Esophagus (tissue), 2 donors: Measurements from ENCODE around the gene XBP1. TPM values are rescaled to one million over a fixed set of nuclear protein-coding genes. Genes with fewer than 3 reads are reported as not detected.
"Not testable (repeated sequence)": the region's sequence is repeated elsewhere in the genome, so short reads cannot be mapped to it uniquely, and the experiment has no call there.

Experiments used
- H3K27ac ChIP-seq, 2 donors: one replicate each; pipeline ENCODE4 v1.5.1; 2013; ENCODE audit warnings: low read depth in 2 of 2, mild to moderate bottlenecking in 2 of 2, inconsistent platforms in 1 of 2, low read length in 1 of 2, moderate library complexity in 1 of 2
- H3K27me3 ChIP-seq, 2 donors: one replicate each; pipeline ENCODE4 v1.6.1; 2013; ENCODE audit warnings: low read length in 2 of 2, control low read depth in 1 of 2, mild to moderate bottlenecking in 1 of 2; ENCODE audit not compliant: insufficient read depth in 2 of 2, control insufficient read depth in 1 of 2
- H3K36me3 ChIP-seq, 2 donors: one replicate each; pipeline ENCODE4 v1.6.1; 2013; ENCODE audit warnings: low read length in 1 of 2; ENCODE audit not compliant: control insufficient read depth in 2 of 2, insufficient read depth in 2 of 2
- H3K4me1 ChIP-seq, 2 donors: one replicate each; pipeline ENCODE4 v1.6.1; 2013; ENCODE audit warnings: low read length in 1 of 2; ENCODE audit not compliant: control insufficient read depth in 2 of 2, insufficient read depth in 2 of 2
- H3K4me3 ChIP-seq, 2 donors: one replicate each; pipeline ENCODE4 v1.5.1; 2013; ENCODE audit warnings: low read length in 2 of 2, mild to moderate bottlenecking in 2 of 2, low read depth in 1 of 2, moderate library complexity in 1 of 2
- H3K9me3 ChIP-seq, 2 donors: one replicate each; pipeline ENCODE4 v1.6.1; 2013; ENCODE audit warnings: mild to moderate bottlenecking in 2 of 2, low read depth in 1 of 2, low read length in 1 of 2, moderate library complexity in 1 of 2; ENCODE audit not compliant: control insufficient read depth in 2 of 2, insufficient read depth in 1 of 2
- WGBS, 2 donors: extraction: QIAGEN DNeasy Blood & Tissue Kit; methylation state at CpG; one replicate each; pipeline ENCODE4 v1.1.7; 2013; 5-methylcytosine and 5-hydroxymethylcytosine counted together
- polyA plus RNA-seq, 2 donors: library from polyadenylated mRNA; stranded (reverse); fragments of 200-250 nt; gene quantifications; one replicate each; pipeline ENCODE4 v1.2.3, GENCODE V29; 2013
- donor health status: healthy with polysubstance abuse.
- donor health status: Bipolar disorder and iron deficiency.

XBP1 gene
- 10 to 100 TPM; 30.5 to 84.1 TPM for polyA plus RNA-seq

DNA sequence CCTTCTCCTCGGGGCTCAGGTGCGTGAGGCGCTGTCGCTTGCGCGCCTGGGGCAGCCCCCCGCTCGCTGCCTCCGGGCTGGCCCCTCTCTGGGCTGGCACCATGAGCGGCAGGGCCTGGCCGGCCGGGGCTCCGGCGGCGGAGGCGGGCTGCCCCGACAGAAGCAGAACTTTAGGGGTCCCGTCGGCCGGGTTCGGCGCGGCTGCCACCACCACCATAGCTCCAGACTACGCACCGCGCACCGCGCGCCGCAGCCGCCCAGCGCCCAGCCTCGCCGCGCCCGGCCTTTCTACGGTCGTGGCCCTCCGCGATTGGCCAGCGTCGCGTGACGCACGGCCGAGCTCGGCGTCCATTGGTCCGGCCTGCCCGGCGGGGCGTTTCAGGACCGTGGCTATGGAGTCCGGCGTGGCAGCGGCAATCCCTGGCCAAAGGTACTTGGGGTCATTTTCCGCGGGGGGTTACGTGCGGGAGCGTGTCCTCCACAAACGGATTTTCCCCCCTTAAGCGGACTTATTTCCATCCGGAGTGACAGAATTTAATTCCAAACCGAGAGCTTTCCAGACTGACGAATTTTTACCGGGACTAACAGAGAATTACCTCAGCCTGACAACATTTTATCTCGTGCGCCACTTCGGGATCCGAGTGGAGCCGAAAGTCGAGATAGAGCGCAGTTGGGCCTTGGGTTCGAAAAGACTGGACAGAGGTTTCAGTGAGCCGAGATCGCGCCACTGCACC, at the start of gene XBP1:
Gene XBP1, minus strand, starts transcription at position 262 of the 734 bp plus-strand sequence.
- peaks cover 7 to 12% of the 10 kb centered on the region in 2 donors for H3K36me3 ChIP-seq
- 0% methylated on average over 77 to 78 of the region's 78 CpGs for WGBS, 2 donors
- H3K9me3 ChIP-seq = no peaks in the 10 kb centered on the region
- H3K4me1 ChIP-seq = peaks cover 0 to 3% of the 10 kb centered on the region in 2 donors
- peak within 1 kb of the TSS; percentile 65 to 95 for H3K4me3 ChIP-seq
- H3K27ac ChIP-seq = peak within 1 kb of the TSS; percentile 95 to 99
- no peaks in the 10 kb centered on the region for H3K27me3 ChIP-seq

DNA sequence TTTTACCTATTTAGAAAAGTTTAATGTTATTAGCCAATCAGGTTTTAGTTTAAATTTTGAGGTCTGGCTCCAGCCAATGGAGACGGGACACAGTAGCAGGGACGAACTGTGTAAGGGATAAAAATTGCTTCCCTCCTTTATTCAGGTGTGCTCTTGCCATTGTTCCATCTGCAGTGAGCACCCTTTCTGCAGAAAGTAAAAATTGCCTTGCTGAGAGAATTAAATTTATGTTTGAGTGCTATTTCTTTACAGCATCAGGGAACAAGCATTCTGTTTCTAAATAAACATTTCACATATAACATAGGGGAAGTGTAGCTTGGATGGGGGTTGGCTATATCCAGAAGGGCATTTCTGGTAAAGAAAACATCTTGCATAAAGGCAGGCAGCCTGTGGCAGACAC, 46.6 kb upstream of the XBP1 start:
- WGBS, 2 donors = 93 to 96% methylated on average over 2 of the region's 2 CpGs

DNA sequence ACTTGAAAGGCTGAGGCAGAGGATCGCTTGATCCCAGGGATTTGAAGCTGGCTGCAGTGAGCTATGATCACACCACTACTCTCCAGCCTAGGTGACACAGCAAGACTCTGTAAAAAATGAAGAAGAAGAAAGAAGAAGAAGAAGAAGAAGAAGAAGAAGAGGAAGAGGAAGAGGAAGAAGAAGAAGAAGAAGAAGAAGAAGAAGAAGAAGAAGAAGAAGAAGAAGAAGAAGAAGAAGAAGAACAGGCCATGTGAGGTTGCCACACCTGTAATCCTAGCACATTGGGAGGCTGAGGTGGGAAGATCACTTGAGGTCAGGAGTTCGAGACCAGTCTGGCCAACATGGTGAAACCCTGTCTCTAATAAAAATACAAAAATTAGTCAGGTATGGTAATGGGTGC, 43.9 kb upstream of the XBP1 start:
- not testable (repeated sequence) for H3K27ac ChIP-seq, H3K36me3 ChIP-seq, H3K4me1 ChIP-seq, H3K27me3 ChIP-seq, H3K4me3 ChIP-seq, H3K9me3 ChIP-seq
- WGBS, 2 donors = 80 to 89% methylated on average over 2 of the region's 2 CpGs

More for the DNA sequence above, 46.6 kb upstream of the XBP1 start:
- Histone ChIP-seq H3K4me1 (no peaks in the 10 kb centered on the region), H3K27ac (no peak overlapping the region), H3K36me3 (no peaks in the 10 kb centered on the region), H3K9me3 (peaks cover 2 to 8% of the 10 kb centered on the region in 2 donors), H3K27me3 (no peaks in the 10 kb centered on the region), H3K4me3 (no peak overlapping the region)

DNA sequence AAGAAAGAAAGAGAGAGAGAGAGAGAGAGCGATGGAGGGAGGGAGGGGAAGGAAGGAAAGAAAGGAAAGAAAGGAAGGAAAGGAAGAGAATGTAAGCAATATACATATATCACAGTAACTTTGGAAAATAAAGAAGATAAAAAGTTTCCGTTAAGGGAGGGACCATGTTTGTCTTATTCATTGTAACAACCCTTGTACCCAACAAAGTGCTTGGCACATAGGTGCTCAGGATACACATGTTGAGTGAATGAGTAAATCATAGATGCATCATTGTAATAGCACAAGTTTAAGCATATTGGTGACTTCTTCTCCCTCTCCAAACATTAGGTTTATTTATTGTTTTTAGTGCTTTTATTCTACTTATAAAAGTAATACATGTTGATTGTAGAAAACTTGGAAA, 43.3 kb upstream of the XBP1 start:
- H3K27me3 ChIP-seq = no peaks in the 10 kb centered on the region
- no peaks in the 10 kb centered on the region for H3K4me1 ChIP-seq
- 86 to 93% methylated on average over 2 of the region's 2 CpGs for WGBS, 2 donors
- H3K4me3 ChIP-seq = no peak overlapping the region
- H3K27ac ChIP-seq = no peak overlapping the region
- H3K9me3 ChIP-seq = peaks cover 2 to 8% of the 10 kb centered on the region in 2 donors
- no peaks in the 10 kb centered on the region for H3K36me3 ChIP-seq

- Histone ChIP-seq H3K4me1 (no peaks in the 10 kb centered on the region), H3K4me3 (no peak overlapping the region), H3K36me3 (no peaks in the 10 kb centered on the region), H3K27me3 (no peaks in the 10 kb centered on the region), H3K27ac (no peak overlapping the region), H3K9me3 (no peaks in the 10 kb centered on the region)
- 87 to 89% methylated on average over 5 of the region's 5 CpGs for WGBS, 2 donors
These were observed 40.7 kb upstream of the XBP1 start for GRCh38 chr22:28841111-28841510.

DNA sequence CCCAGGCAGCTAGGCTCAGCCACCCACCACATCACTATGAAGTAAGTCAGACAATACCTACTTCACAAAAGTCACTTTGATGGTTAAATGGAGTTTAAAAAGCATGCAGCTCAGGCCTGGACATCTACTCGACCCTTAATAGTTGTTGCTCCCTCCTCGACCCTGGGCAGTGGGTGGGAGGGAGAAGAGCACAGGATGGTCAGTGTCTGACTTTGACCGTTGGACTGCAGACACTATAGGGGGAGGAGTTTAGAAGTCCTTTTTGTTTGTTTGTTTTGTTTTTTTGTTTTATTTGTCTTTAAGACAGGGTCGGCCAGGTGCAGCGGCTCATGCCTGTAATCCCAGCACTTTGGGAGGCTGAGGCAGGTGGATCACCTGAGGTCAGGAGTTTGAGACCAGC, 38.6 kb upstream of the XBP1 start:
- WGBS, 2 donors = 81 to 82% methylated on average over 5 of the region's 5 CpGs
- H3K4me3 ChIP-seq = no peak overlapping the region
- H3K27ac ChIP-seq = no peak overlapping the region
- no peaks in the 10 kb centered on the region for H3K27me3 ChIP-seq
- no peaks in the 10 kb centered on the region for H3K36me3 ChIP-seq
- no peaks in the 10 kb centered on the region for H3K9me3 ChIP-seq
- H3K4me1 ChIP-seq = no peaks in the 10 kb centered on the region

- H3K4me3 ChIP-seq = no peak overlapping the region
- WGBS, 2 donors = 90 to 93% methylated on average over 6 of the region's 6 CpGs
- no peak overlapping the region for H3K27ac ChIP-seq
These were observed 37.3 kb upstream of the XBP1 start for GRCh38 chr22:28837640-28838039.

DNA sequence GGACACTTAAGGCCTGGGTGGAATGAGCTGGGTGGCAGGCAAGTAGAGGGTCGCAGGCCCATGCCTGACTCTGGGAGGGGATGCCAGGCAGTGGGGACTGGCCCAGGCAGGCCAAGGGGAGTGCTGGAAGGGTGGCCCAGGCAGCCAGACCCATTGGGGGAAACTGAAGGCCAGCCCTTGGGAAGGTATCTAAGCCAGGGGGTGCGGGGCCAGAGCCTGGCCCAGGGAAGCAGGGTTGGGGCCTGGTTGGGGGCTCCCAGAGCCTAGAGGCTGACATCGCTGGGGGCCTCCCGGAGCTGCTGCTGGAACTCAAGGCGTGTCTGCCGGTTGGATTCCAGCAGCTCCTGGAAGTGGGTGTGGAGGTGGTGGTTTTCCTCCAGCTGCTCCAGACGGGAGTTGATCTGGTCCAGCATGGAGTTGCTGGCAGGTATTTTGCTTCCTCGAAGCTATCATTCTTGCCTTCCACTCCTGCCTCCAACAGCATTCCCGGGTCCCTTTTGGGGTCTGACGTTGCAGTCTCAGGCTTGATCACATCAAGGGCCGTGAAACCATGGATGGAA, 35.3 kb upstream of the XBP1 start:
- no peaks in the 10 kb centered on the region for H3K36me3 ChIP-seq
- H3K27me3 ChIP-seq = no peaks in the 10 kb centered on the region
- no peaks in the 10 kb centered on the region for H3K9me3 ChIP-seq
- H3K4me1 ChIP-seq = no peaks in the 10 kb centered on the region
- no peak overlapping the region for H3K4me3 ChIP-seq
- H3K27ac ChIP-seq = no peak overlapping the region
- 81 to 92% methylated on average over 11 of the region's 11 CpGs for WGBS, 2 donors

More at GRCh38 chr22:28837640-28838039, 37.3 kb upstream of the XBP1 start:
- Histone ChIP-seq H3K4me1 (no peaks in the 10 kb centered on the region), H3K9me3 (no peaks in the 10 kb centered on the region), H3K36me3 (no peaks in the 10 kb centered on the region), H3K27me3 (no peaks in the 10 kb centered on the region)

DNA sequence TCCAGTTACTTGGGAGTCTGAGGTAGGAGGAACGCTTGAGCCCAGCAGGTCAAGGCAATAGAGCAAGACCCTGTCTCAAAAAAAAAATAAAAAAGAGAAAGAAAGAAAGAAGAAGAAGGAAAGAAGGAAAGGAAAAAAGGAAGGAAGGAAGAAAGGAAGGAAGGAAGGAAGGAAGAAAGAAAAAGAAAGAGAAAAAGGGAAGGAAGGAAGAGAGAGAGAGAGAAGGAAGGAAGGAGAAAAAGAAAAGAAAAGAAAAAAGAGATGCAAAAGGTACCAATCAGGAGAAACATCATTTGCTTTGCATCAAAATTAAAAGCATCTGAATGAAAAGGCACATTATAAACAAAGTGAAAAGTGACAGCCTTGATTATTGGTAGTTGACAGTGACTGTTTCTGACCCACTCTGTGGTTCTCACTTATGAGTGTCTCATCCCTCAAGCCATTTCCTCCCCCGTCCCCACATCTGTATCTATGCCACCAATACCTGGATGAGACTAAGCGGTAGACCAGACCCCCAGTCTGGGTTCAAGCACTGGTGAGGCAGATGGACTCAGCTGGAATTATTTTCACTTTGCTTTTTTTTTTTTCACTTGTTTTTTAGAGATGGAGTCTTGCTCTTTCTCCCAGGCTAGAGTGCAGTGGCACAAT, 33.0 kb upstream of the XBP1 start:
- WGBS, 2 donors = 92 to 93% methylated on average over 3 of the region's 3 CpGs
- H3K9me3 ChIP-seq = no peaks in the 10 kb centered on the region
- no peak overlapping the region for H3K4me3 ChIP-seq
- no peaks in the 10 kb centered on the region for H3K4me1 ChIP-seq
- no peaks in the 10 kb centered on the region for H3K36me3 ChIP-seq
- H3K27ac ChIP-seq = no peak overlapping the region
- H3K27me3 ChIP-seq = no peaks in the 10 kb centered on the region
